Activated naive CD4-positive, alpha-beta T cell treated with anti-CD3 and anti-CD28 coated beads, Interleukin-2, amount 50 U/mL, for 72 hours (primary cell): ENCODE measurements around the gene CXCL6. TPM values are rescaled to one million over a fixed set of nuclear protein-coding genes. Genes with fewer than 3 reads are reported as not detected.

Experiments used
- ATAC-seq, 2 donors: fragments of 150-1000 bp; cut with Tn5 transposase; 2 replicates each; pipeline ENCODE4 v1.10.0; 2021; ENCODE audit warnings: mild to moderate bottlenecking in 2 of 2, moderate library complexity in 2 of 2
- DNase-seq, 2 donors: peaks; one replicate each; pipeline ENCODE4 v3.0.0; 2021 to 2022; ENCODE audit warnings: low spot score in 2 of 2
- H3K27ac Mint-ChIP-seq, 2 donors: one replicate each; pipeline ENCODE4 v1.8.0; 2022; ENCODE audit warnings: mild to moderate bottlenecking in 2 of 2, mixed read lengths in 2 of 2
- H3K36me3 Mint-ChIP-seq, 2 donors: one replicate each; pipeline ENCODE4 v1.8.0; 2022; ENCODE audit warnings: mixed read lengths in 2 of 2
- H3K9me3 Mint-ChIP-seq, 2 donors: one replicate each; pipeline ENCODE4 v1.8.0; 2022; ENCODE audit warnings: mixed read lengths in 2 of 2
- total RNA-seq, 2 donors: library from RNA; stranded (reverse); gene quantifications; one replicate each; pipeline ENCODE4 v1.2.3, GENCODE V29; 2022

Gene CXCL6
- total RNA-seq, 2 donors from 2014 or later, result not detected

DNA sequence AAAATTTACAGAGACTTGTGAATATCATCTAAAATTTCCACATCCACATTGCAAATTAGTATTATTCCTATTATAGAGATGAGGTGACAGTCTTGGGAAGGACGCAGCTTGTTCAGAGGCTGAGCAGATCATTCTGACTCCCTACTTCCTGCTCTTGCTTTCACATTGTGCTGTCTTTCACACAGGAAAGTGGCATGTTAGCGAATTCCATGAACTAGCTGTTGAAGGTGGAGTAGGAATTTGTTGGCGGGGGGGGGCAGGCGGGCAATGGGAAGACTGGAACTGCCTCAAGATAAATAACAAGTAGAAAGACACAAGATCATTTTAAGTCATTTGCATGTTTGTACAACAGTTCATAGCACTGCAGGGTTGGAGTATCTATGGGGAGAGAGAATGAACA is 18.9 kb downstream of the CXCL6 start:
- Mint-ChIP-seq H3K27ac (no peak overlapping the region), H3K9me3 (no peaks in the 10 kb centered on the region), H3K36me3 (no peaks in the 10 kb centered on the region)
- ATAC-seq (no peak), DNase-seq (no peak)

- no peak for DNase-seq
- no peaks in the 10 kb centered on the region for H3K9me3 Mint-ChIP-seq
- H3K27ac Mint-ChIP-seq, result no peak overlapping the region
- no peaks in the 10 kb centered on the region for H3K36me3 Mint-ChIP-seq
- ATAC-seq, result no peak
Measured at GRCh38 chr4:73856518-73856917, 20.0 kb downstream of the CXCL6 start.

DNA sequence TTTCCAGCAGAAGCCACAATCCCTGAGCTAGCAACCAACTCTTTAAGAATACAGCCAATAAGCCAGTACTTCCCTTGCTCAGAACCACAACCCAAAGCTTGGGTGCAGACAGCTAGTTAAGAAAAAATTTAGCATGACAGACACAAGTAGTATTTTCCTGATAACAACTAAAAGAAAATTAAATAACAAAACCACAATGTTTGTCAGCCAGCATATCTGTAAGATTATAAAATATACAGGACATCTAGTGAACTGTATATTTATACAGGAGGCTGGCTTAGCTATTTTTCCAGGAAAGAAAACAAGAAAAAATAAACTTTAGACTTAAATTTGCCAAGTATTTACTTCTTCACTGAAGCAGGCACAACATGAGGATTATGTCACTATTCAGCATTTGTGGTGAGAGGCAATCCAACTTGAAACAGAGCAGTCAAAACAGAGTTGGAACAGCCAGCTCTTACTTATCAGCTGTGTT is 23.2 kb downstream of the CXCL6 start:
- ATAC-seq (no peak), DNase-seq (no peak)
- Mint-ChIP-seq H3K27ac (no peak overlapping the region), H3K9me3 (no peaks in the 10 kb centered on the region), H3K36me3 (no peaks in the 10 kb centered on the region)

DNA sequence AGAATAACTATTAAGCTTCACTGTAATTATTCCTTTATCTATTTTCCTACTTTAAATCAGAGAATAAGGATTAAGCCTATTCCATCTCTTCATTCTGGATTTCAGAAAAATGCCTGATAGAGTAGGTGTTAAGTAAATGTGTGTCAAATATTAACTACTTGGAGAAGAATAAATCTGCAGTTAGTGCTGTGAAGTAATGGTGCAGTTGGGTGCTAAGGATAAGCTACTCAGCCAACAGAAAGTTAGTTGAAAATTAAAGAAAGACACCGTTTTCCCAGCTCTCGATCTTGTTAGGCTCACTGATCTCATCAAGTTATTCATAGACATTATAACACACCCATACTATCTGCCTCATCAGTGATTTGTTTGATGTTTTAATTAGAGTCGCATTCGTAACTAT is 23.7 kb downstream of the CXCL6 start:
- H3K36me3 Mint-ChIP-seq, result no peaks in the 10 kb centered on the region
- DNase-seq, result no peak
- no peaks in the 10 kb centered on the region for H3K9me3 Mint-ChIP-seq
- no peak overlapping the region for H3K27ac Mint-ChIP-seq
- no peak for ATAC-seq

DNA sequence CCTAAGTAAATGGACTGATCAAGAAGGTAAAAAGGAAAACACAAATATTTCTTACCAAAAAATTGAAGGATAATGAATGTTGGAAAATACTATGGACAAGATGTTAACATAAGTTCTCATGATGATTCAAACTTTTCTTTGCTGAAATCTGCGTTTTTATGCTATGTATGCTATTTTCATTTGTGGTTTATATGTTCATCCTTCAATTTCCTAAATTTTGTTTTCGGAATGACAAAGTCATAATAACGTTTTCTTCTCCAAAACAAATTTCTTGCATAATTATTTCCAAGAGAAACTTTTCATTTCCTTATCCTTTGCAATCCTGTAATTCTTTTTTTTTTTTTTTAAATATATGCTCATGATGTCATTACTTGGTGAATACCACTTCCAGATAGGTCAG is 24.4 kb downstream of the CXCL6 start:
- DNase-seq (no peak), ATAC-seq (no peak)
- H3K36me3 Mint-ChIP-seq, result no peaks in the 10 kb centered on the region
- no peaks in the 10 kb centered on the region for H3K9me3 Mint-ChIP-seq
- no peak overlapping the region for H3K27ac Mint-ChIP-seq

DNA sequence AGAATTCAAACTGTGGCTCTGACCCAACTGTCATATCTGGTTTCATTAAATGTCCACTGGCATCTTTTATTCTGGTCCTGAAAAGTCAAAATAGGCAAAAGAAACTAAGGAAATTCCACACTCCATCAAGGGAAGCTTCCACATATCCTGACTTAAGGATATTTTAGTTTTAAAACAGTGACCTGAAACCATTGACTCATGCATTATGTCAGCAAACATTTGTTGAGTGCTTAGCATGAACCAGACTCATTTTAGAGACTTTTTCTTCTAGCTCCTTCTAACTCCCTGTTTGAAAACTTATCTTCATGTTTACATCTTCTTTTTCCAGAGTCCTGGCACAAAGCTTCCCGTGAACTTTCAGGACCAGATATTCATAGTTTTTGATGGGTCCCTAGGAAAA is 25.8 kb downstream of the CXCL6 start:
- ATAC-seq (no peak), DNase-seq (no peak)
- Mint-ChIP-seq H3K27ac (no peak overlapping the region), H3K36me3 (no peaks in the 10 kb centered on the region), H3K9me3 (no peaks in the 10 kb centered on the region)

DNA sequence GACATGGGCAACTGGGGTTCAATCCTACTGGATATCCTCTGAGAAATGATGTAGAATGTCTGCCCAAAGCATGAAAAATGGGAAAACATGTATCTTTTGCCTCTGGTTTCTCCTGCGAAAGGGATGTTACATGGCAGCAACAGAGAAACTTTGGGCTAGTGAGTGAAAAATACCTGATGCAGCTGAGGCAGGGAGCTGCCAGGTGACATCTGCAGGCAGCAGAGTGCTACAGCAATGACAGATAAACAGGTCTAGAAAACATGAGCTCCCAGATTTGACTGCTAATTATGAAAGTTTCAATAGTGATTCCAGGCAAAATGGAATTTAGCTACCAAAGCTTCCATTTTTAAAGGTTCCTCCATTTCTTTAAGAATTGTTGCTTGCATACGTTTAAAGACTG is 27.9 kb downstream of the CXCL6 start:
- Mint-ChIP-seq H3K9me3 (no peaks in the 10 kb centered on the region), H3K36me3 (no peaks in the 10 kb centered on the region), H3K27ac (no peak overlapping the region)
- ATAC-seq, result no peak
- DNase-seq, result no peak

DNA sequence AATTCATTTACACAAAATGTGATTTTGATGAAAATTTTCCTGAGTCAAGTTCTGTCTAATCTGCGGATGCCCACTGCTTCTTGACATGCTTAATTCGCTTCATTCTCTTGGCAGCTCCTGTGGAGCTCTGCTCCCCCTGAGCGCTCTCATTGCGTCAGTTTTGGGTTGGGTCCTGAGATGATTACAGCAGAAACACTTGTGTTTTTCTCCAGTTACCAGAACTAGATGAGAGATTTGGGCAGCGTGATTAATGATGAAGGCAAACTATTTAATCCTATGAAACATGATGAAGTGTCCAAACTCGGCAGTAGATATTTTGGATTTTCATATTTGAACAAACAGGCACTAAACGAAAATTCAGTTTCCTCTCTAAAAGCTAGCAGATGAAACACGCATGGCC is 28.5 kb downstream of the CXCL6 start:
- DNase-seq (no peak), ATAC-seq (no peak)
- H3K36me3 Mint-ChIP-seq, result no peaks in the 10 kb centered on the region
- H3K27ac Mint-ChIP-seq, result no peak overlapping the region
- H3K9me3 Mint-ChIP-seq, result no peaks in the 10 kb centered on the region

DNA sequence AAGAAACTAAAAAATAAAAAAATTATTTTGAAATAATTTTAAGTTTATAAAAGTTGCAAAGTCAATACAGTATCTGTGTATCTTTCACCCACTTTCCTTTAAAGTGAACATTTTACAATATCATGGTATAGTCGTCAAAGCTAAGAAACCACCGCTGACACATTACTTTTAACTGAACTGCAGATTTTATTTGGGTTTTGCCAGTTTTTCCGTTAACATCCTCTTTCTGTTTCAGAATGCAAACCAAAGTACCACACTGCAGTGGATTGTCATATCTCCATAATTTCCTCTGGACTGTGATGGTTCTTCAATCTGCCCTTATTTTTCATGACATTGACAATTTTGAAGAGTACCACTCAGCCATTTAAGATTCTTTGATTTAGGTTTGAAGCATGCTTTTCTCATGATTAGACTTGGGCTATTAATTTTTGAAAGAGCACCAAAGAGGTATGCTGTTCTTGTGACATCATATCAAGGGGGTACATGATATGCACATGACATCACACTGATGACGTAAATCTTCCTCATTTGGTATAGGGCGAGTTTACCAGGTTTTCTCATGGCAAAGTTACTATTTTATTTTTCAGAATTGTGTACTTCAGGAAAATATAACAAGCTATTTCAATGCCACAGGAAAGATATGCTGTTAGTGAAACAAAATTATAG is 29.1 kb downstream of the CXCL6 start:
- Mint-ChIP-seq H3K9me3 (no peaks in the 10 kb centered on the region), H3K36me3 (no peaks in the 10 kb centered on the region), H3K27ac (no peak overlapping the region)
- DNase-seq (no peak), ATAC-seq (no peak)

DNA sequence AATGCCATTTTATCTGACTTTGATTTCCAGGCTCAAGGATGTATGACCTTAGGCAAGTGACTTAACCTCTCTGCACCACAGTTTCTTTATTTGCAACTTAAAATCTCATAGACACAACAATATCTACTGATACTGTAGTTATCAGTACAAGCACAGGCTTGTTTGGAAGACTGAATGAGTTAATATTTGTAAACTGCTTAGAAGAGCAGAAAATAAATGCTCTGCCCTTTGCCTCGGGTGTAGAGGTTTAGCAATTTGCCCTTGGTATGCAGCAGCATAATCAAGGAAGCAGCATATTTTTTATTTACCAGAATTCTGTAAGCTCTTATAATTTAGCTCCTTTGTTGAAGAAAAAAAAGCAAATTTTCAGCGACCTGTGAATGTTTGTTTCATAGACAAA is 29.8 kb downstream of the CXCL6 start:
- no peaks in the 10 kb centered on the region for H3K9me3 Mint-ChIP-seq
- H3K36me3 Mint-ChIP-seq, result no peaks in the 10 kb centered on the region
- DNase-seq, result no peak
- no peak overlapping the region for H3K27ac Mint-ChIP-seq
- no peak for ATAC-seq

DNA sequence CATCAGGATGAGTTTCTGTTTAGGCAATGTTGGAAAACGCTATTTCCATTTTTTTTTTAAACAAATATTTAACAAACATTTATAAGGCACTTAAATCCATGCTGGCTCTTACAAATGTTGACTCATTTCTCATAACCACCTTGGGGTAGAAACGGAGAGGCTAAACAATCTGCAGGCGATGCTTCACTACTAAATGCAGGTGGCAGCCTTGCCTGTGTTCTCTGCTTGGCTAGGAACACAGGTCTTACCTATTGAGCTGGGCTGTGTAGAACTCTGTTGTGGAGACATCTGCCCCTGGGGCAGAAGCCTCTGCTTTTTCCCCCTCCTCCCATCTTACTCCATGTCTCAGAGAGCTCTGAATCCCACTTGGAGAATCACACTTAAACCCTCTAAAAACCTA is 31.3 kb downstream of the CXCL6 start:
- DNase-seq, result no peak
- no peaks in the 10 kb centered on the region for H3K36me3 Mint-ChIP-seq
- no peak overlapping the region for H3K27ac Mint-ChIP-seq
- ATAC-seq, result no peak
- no peaks in the 10 kb centered on the region for H3K9me3 Mint-ChIP-seq

GRCh38 chr4:73868206-73869129 is 32.0 kb downstream of the CXCL6 start:
- ATAC-seq (no peak), DNase-seq (no peak)
- H3K27ac Mint-ChIP-seq, result no peak overlapping the region
- H3K36me3 Mint-ChIP-seq, result no peaks in the 10 kb centered on the region
- no peaks in the 10 kb centered on the region for H3K9me3 Mint-ChIP-seq

- ATAC-seq (peak in 1 of 2 donors; percentile 34), DNase-seq (no peak)
- peaks cover 0 to 4% of the 10 kb centered on the region in 2 donors for H3K9me3 Mint-ChIP-seq
- H3K27ac Mint-ChIP-seq, result no peak within 1 kb of the TSS
- H3K36me3 Mint-ChIP-seq, result no peaks in the 10 kb centered on the region
Measured at GRCh38 chr4:73869130-73870055, 32.9 kb downstream of the CXCL6 start, which contains the start of gene CXCL1. TSS of gene CXCL1 (plus strand) at chr4:73869393. CDS start at chr4:73869471, 78 bp downstream.

DNA sequence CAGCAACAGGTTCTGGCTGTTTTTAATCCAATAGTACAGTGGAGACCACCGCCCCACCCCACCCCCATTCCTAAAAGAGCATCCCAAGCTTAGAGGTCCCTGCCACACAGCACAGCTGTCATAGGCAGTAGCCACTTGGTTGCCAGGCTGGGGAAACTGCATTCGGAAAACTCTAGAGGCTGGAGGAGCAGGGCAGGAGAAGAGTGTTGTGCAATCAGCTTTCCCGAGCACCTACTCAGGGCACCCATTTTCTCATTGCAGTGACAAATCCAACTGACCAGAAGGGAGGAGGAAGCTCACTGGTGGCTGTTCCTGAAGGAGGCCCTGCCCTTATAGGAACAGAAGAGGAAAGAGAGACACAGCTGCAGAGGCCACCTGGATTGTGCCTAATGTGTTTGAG is 33.8 kb downstream of the CXCL6 start:
- Mint-ChIP-seq H3K36me3 (no peaks in the 10 kb centered on the region), H3K9me3 (peaks cover 0 to 10% of the 10 kb centered on the region in 2 donors), H3K27ac (no peak overlapping the region)
- ATAC-seq (no peak), DNase-seq (no peak)

DNA sequence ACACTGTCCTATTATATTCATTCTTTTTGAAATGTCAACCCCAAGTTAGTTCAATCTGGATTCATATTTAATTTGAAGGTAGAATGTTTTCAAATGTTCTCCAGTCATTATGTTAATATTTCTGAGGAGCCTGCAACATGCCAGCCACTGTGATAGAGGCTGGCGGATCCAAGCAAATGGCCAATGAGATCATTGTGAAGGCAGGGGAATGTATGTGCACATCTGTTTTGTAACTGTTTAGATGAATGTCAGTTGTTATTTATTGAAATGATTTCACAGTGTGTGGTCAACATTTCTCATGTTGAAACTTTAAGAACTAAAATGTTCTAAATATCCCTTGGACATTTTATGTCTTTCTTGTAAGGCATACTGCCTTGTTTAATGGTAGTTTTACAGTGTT is 34.3 kb downstream of the CXCL6 start:
- Mint-ChIP-seq H3K36me3 (no peaks in the 10 kb centered on the region), H3K9me3 (peaks cover 0 to 10% of the 10 kb centered on the region in 2 donors), H3K27ac (no peak overlapping the region)
- no peak for DNase-seq
- no peak for ATAC-seq

- H3K9me3 Mint-ChIP-seq, result peaks cover 0 to 10% of the 10 kb centered on the region in 2 donors
- H3K27ac Mint-ChIP-seq, result no peak overlapping the region
- ATAC-seq (no peak), DNase-seq (no peak)
- H3K36me3 Mint-ChIP-seq, result no peaks in the 10 kb centered on the region
Measured at GRCh38 chr4:73871511-73872310, 35.2 kb downstream of the CXCL6 start.
